CD4-positive, alpha-beta T cell treated with Interleukin-17A for 1 hour (primary cell): ENCODE data around the gene ZPLD1.

Experiments
- DNase-seq: peaks from one replicate; pipeline ENCODE4 v3.0.0-alpha.2; 2020

ZPLD1 gene

GRCh38 chr3:102434715-102435114 lies at the start of gene ZPLD1:
Gene ZPLD1 (plus strand): TSS chr3:102435015. CDS start chr3:102438488, 3,473 bp downstream.
- DNase-seq = no peak

GRCh38 chr3:102390171-102390864 lies 44.5 kb upstream of the ZPLD1 start:
- no peak for DNase-seq

DNA sequence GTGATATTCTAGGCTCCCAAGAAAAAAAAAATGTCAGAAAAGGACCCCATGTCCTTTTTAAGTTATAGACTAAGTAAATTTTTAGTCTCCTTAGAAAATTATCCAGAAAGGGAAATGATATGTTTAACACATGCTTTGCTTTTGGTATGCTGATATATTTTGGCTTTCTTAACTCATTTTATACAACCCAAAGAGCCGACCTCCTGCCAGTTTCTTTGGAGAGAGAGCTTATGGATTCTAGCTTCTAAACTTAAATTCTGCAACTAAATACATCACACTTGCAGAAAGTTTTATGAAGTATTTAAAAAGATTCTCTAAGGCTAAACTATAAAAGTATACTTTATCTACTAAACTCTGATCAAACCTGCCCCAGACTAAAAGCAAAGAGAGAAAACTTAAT lies 43.9 kb upstream of the ZPLD1 start:
- DNase-seq = no peak

GRCh38 chr3:102391491-102391890 lies 43.3 kb upstream of the ZPLD1 start:
- no peak for DNase-seq

DNA sequence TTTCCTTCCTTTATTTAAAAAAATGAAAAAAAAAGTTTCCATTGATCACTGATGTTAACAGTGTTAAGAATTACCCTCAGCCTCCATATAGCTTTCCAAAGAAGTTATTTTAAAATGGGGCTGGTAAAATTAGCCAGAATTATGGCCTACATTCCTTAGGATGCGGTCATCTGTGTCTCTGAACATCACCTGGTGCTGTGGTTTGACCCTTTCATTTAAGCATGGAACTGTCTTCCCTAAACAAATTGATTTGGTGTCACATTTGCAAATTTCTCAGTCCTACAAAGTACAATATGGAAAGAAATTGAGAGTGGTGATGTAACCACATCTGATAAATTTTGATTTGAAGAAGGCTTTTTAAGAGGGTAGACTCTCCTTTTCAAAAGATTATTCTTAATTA lies 40.3 kb upstream of the ZPLD1 start:
- DNase-seq = no peak

DNA sequence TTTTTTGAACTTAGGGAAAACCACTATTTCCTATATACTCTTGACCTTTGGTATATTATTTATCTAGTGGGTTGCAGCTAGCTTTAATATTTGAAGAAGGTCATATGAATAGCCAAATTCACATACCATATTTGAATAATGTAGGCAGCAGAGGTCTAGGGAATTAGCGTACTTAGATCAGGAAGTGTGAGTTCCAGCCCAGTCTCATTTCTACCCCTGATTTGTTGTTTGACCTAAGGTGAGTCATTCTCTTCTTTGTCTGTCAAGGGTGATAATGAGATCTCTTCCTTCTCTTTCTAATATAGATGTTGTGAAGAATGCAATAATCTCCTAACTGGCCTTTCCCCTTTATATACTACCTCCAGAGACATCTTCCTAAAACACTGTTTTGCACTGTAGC lies 36.6 kb upstream of the ZPLD1 start:
- DNase-seq = no peak

GRCh38 chr3:102398666-102399065 lies 36.1 kb upstream of the ZPLD1 start:
- no peak for DNase-seq

- DNase-seq = no peak
Observed at GRCh38 chr3:102400142-102400541, 34.7 kb upstream of the ZPLD1 start.

GRCh38 chr3:102400766-102401165 lies 34.0 kb upstream of the ZPLD1 start:
- DNase-seq = no peak

DNA sequence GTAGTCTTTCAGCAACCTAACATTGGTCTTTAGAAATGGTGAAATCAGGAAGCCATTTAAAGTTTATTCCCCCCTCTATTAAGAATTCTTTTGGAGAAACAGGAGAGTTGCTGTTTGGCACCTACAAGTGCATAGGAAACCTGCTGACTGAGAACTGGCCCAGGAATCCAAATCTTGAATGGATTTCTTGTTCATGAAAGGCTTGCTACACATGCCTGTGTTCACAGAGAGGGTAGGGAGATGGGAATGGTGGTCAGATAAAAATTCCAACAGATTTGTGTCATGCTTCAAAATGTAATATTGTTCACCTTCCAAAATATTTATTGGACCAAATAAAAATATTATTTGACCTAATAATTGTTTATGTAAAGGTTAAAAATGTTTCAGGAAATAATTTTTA lies 24.2 kb upstream of the ZPLD1 start:
- no peak for DNase-seq

DNA sequence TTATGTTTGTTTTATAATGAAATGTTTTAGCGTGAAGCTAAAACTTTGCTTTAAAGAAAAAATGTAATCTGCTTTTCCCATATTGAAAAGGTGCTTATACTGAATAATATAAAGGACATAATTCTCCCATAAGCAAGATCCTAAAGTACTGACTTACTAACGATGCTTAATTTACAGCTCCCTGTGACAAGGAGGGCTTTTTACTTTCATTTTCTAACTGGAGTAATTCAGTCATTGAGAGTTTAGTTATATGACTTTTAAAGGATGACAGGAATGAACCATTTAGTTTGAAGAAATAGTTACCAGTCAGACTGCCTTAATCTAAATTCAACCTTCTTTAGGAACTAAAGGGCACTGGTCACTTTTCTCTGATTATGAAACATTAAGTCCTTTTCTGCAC lies 19.3 kb upstream of the ZPLD1 start:
- peak; percentile 2 for DNase-seq

DNA sequence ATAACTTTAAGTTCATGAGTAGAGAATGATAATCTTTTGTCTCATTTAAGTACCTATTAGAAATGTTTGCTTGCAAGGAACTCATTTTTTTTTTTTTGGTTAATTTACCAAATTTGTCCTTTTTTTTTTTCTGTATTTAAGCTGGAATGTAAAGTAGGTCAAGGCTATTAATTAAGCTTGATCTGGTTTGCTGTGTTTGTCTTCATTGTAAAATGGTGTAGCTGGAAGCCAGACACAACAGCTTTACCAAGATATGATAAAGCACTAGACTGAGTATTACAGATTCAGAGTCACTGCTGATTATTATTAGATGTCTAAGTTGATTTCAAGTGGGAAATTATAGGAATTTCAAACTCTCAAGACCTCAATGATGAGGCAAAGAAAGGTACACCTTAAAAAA lies 15.0 kb upstream of the ZPLD1 start:
- no peak for DNase-seq

- no peak for DNase-seq
Observed at GRCh38 chr3:102441832-102442231, 7.0 kb downstream of the ZPLD1 start.

DNA sequence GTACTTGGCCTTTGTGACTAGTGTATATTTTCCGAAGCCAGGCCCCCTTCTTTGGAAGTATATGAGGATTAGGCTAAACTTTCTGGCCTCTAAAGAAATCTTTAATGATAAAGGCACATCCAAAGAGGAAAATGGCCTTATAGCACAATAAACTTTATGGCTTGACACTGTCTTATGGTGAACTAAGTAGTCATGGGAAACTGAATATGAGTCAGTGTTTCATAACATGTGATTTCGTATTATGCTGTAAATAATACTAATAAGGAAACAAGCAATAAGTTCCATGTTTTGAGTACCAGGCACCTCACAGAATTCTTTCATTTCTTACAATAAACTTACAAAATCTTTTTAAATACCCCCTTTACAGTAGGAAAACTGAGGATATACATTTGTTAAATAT lies 8.2 kb downstream of the ZPLD1 start:
- DNase-seq = no peak

GRCh38 chr3:102444101-102444500 lies 9.3 kb downstream of the ZPLD1 start:
- DNase-seq = no peak

- DNase-seq = no peak
Observed at GRCh38 chr3:102447272-102447671, 12.5 kb downstream of the ZPLD1 start.

- DNase-seq = no peak
Observed at GRCh38 chr3:102449341-102449740, 14.5 kb downstream of the ZPLD1 start.

DNA sequence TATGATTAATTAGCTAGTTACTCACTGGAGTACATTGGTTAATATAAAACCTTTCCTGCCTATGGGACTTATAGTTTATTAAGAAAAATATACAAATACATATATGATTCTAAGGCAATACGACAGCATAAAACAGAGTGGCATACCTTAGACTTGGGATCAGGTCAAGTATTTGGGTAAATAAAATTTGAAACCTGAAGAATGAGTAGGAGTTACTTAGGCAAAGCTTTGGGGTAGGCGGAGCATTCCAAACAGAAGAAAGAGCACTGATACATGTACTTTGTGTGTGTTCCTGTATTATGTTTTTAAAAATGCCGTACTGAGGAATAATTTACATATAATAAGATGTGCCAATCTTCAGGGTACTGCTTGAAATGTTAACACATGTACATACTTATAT lies 15.1 kb downstream of the ZPLD1 start:
- DNase-seq = no peak

DNA sequence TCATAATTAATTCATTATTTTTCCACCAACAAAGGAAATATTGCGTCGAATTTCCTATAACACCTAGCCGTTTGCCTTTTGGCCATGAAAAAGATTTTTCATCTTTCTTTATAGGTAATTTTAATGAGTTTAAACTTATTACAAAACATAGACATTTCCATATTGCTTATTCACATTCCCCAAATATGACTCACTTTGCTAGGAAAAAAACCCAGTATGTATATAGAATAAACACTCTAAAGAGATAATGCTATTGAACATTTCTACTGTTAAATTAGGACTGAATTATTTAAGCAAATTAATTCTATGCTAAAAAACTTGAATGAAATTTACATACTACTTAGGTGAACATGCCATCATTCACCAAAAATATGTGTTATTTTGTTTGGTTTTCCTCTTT lies 16.2 kb downstream of the ZPLD1 start:
- no peak for DNase-seq

- DNase-seq = no peak
Observed at GRCh38 chr3:102451543-102451942, 16.7 kb downstream of the ZPLD1 start.

DNA sequence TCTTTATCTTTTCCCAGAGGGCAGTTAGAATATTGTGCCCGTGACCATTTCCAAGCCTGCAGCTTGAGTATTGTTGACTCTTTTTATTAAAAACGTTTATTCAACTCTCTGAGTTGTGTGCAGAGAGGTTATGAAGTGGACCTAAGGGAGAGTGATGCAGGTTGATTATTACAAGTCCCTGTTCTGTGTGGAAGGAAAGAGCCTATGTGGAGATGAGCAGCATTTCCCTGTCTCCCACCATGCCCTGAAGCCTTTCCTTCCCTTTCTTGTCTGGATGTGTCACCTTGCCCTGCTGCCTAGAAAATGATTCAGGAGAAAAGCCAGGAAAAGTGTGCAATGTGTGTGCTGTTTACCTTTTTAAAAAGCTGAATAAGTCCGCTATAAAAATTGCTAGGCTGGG lies 19.4 kb downstream of the ZPLD1 start:
- DNase-seq = no peak

- DNase-seq = no peak
Observed at GRCh38 chr3:102457644-102458043, 22.8 kb downstream of the ZPLD1 start.

- DNase-seq = no peak
Observed at GRCh38 chr3:102460579-102460978, 25.8 kb downstream of the ZPLD1 start.

DNA sequence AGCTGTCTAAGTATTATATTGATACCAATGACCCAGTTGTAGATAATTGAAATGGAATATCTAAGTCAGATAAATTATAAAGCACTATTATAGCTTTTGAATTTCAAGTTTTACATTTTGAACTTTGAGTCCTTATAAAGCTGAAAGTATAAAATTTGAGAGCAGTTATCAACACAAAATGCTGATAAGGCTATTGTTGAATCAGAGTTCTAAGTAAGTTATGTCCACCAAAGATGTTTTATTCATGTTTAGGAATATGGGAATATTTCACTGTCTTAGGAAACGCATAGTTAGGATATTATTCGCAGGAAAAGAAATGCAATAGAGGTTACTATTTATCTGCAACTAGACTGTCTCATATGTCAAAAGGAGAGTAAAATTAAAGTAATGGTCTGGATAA lies 29.4 kb downstream of the ZPLD1 start:
- DNase-seq = no peak

GRCh38 chr3:102466001-102466400 lies 31.2 kb downstream of the ZPLD1 start:
- no peak for DNase-seq

- no peak for DNase-seq
Observed at GRCh38 chr3:102470066-102470465, 35.3 kb downstream of the ZPLD1 start.
